NCI-H524 (cell line): Measurements from ENCODE around the gene SLC28A1.
A peak's percentile ranks its signal among the peaks of the same experiment; 100 is the strongest.

Experiments
- DNase-seq, 2 experiments: peaks; one replicate each; lab custom pipeline; 2025; lab: John Stamatoyannopoulos, UW

SLC28A1 gene

DNA sequence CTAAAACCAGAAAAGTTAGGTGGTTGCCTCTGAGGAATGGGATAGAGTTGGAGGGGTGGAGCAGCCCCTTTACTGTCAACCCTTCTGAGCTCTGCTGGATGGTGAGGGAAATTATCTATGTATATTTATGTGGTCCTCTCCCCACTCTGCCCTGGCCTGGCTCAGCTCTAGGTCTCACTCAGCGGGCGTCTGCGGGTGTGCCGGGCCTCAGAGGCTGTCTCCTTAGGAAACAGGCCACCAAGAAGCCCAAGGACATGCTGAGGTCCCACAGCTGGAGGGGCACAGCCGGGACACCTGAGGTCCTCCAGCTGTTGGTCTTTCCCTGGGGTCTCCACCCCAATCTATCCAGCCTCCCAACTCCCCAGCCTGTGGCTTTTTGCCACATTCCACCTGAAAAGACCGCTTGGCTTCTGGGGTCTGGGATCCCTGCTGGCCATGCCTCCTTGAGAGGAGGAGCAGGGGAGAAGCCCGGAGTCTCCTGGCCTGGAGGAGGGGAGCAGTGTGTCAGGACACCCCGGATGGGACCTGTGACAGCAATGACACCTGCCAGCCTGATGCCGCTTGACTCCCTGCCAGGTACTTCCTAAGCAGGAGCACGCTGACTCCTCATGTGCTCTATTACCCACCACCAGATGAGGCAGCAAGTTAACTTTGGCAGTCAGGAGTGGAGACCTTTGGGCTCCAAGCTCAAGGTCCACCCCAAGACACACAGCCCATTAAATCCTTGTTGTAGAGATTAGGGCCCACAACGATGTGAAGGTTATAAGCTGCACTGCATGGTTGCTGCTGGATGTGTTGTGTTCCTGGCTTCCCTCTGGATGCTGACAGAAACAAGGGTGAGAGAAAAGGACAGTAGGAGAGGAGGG, at the start of gene SLC28A1:
TSS of gene SLC28A1 (plus strand) at position 747 of the 866 bp plus-strand sequence. CDS start 3,099 bp downstream, outside the sequence.
- no peak for DNase-seq

DNA sequence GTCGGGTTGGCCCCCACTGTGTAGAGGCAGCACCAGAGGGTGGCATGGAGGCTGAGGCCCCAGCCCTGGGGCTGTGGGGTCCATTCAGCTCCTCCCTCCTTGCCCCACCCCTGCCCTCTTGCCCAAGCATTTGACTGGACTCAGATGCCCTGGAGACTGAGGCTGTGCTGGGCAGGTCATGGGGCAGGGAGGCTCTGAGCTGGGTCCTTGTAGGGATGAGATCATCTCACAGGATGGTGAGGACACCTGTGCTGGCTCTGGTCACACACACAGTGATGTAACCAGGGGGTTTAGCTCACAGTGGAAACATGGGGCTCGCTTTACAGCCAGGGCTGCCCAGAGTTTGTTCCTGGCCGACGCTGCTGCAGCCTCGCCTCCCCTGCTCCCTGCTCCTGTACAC, 49.5 kb upstream of the SLC28A1 start:
- DNase-seq, result no peak

DNA sequence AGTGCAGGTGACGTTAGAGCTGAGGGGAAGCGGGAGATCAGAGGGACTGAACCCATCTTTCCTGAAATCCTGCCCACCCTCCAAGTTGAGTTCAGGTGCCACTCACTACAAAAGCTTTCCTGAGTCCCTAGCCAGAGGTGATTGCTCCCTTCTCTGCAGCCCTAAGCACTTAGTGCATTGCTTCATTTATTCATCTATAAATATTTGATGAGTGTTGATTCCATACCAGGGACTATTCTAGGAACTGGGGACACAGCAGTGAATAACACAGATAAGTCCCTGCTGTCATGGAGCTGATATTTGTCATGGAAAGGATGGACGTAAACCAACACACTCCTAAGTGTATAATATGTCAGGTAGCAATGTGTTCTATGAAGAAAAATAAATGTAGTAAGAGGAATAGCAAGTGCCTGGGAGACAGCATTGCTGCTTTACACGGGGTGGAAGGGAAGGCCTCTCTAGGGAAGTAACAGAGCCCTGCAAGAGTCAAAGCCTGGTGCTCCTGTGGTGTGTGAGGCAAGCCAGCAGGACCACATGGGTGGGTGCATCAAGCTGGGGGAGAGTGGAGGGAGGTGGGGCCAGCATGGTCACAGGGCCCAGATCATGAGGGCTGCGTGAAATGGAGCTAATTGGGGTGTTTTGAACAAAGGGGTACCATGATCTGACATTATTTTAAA, 48.7 kb upstream of the SLC28A1 start:
- no peak for DNase-seq

GRCh38 chr15:84836844-84837243, 47.6 kb upstream of the SLC28A1 start:
- no peak for DNase-seq

GRCh38 chr15:84839714-84840113, 44.7 kb upstream of the SLC28A1 start:
- no peak for DNase-seq

DNA sequence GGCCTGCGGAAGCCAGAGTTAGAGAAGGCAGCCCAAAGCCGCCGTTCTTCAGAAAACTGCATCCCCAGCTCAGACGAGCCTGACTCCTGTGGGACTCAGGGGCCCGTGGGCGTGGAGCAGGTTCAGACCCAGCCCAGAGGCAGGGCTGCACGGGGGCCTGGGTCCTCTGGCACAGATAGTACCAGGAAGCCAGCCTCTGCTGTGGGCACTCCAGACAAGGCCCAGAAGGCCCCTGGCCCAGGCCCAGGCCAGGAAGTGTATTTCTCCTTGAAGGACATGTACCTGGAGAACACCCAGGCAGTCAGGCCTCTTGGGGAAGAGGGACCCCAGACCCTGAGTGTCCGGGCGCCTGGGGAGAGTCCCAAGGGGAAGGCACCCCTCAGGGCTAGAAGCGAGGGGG, 44.2 kb upstream of the SLC28A1 start:
- DNase-seq, result no peak

- no peak for DNase-seq
Measured at GRCh38 chr15:84840741-84841429, 43.6 kb upstream of the SLC28A1 start.

- DNase-seq, result no peak
Measured at GRCh38 chr15:84842781-84843180, 41.7 kb upstream of the SLC28A1 start.

GRCh38 chr15:84844964-84845363, 39.5 kb upstream of the SLC28A1 start:
- no peak for DNase-seq

GRCh38 chr15:84845631-84846030, 38.8 kb upstream of the SLC28A1 start:
- DNase-seq, result peak in 1 of 2 experiments; percentile 58

GRCh38 chr15:84846269-84846668, 38.2 kb upstream of the SLC28A1 start:
- no peak for DNase-seq

GRCh38 chr15:84847382-84847781, 37.1 kb upstream of the SLC28A1 start:
- no peak for DNase-seq

DNA sequence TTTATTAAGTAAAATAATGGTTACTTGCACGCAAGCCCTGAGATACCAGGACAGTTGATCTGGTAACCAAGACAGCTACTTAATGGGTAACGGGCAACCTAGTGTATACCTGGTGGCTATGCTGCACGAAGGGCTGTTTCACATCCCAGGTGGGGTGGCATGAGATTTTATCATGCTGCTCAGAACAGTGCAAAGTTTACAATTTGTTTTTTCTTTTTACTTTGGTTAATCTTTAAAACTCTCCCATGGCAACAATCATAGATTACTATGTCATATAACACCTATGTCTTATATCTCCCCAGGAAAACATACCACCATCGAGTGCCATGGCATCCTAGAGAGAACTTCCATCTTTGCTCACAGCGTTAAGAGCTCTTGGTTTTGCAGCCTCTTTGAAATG, 32.2 kb upstream of the SLC28A1 start:
- no peak for DNase-seq

- DNase-seq, result no peak
Measured at GRCh38 chr15:84855136-84855535, 29.3 kb upstream of the SLC28A1 start.

GRCh38 chr15:84855765-84856164, 28.7 kb upstream of the SLC28A1 start:
- DNase-seq, result no peak

- DNase-seq, result no peak
Measured at GRCh38 chr15:84856731-84857417, 27.6 kb upstream of the SLC28A1 start.

DNA sequence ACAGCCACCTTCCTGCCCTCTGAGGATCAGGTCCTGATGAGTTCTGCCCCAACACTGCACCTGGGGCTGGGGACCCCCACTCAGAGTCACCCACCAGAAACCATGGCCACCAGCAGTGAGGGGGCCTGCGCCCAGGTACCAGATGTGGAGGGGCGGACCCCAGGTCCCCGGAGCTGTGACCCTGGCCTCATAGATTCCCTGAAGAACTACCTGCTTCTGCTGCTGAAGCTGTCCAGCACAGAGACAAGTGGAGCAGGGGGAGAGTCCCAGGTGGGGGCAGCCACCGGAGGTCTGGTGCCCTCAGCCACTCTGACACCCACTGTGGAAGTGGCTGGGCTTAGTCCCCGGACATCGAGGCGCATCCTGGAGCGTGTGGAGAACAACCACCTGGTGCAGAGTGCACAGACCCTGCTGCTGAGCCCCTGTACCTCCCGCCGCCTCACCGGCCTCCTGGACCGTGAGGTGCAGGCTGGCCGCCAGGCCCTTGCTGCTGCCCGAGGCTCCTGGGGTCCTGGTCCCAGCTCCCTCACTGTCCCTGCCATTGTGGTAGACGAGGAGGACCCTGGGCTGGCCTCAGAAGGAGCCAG, 27.0 kb upstream of the SLC28A1 start:
- no peak for DNase-seq

GRCh38 chr15:84858231-84858630, 26.2 kb upstream of the SLC28A1 start:
- no peak for DNase-seq

- no peak for DNase-seq
Measured at GRCh38 chr15:84859144-84859543, 25.3 kb upstream of the SLC28A1 start.

- no peak for DNase-seq
Measured at GRCh38 chr15:84859651-84860050, 24.8 kb upstream of the SLC28A1 start.

DNA sequence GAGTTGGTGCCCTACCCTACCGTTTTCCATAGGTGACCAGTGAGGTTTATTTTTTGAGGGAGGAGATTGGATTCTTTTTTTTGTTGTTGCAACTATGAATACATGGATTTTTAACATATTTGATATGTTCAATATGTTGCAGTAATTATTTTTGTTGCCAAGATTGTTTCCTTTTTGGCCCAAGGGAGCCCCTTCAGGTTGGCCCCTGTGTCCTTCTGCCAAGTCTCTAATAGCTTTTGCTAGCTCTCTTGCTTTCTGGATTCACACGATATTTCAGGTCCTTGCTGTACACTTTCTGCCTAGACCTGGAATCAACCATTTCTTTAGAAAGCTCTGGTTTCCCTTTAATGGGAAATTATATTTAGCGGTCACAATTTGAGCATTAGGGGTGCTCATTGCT, 22.7 kb upstream of the SLC28A1 start:
- no peak for DNase-seq
